Sigmoid colon (tissue), 7 donors: ENCODE results near the gene BORCS8. TPM values are rescaled to one million over a fixed set of nuclear protein-coding genes. Genes with fewer than 3 reads are reported as not detected.
A peak's percentile ranks its signal among the peaks of the same experiment; 100 is the strongest.

Experiments used
- DNase-seq: peaks from one replicate; pipeline ENCODE4 v3.0.0-alpha.2; 2019
- H3K27ac ChIP-seq, 4 donors: fragments of 200-600 bp; sonication (generic); one replicate each; pipeline ENCODE4 v1.5.1; 2016 to 2019; ENCODE audit warnings: mild to moderate bottlenecking in 1 of 4
- H3K27me3 ChIP-seq, 3 donors: fragments of 200-600 bp; sonication (generic); one replicate each; pipeline ENCODE4 v1.5.1; 2019; ENCODE audit warnings: mild to moderate bottlenecking in 1 of 3
- H3K36me3 ChIP-seq, 4 donors: fragments of 200-600 bp; sonication (generic); one replicate each; pipeline ENCODE4 v1.5.1; 2016 to 2019
- H3K4me1 ChIP-seq, 4 donors: fragments of 200-600 bp; sonication (generic); one replicate each; pipeline ENCODE4 v1.5.1; 2017 to 2019
- H3K4me3 ChIP-seq, 4 donors: fragments of 200-600 bp; sonication (generic); one replicate each; pipeline ENCODE4 v1.5.1; 2017 to 2019; ENCODE audit warnings: mild to moderate bottlenecking in 2 of 4, moderate library complexity in 1 of 4
- H3K9me3 ChIP-seq, 4 donors: fragments of 200-600 bp in 3 of 4; sonication (generic) in 3 of 4; one replicate each; pipeline versions ENCODE4 v1.5.1 to v1.6.1; 2013 to 2019
- EP300 ChIP-seq, 4 donors: sonication (generic); formaldehyde crosslinking; IDR thresholded peaks; one replicate each; pipeline ENCODE4 v1.6.1; 2017; ENCODE audit warnings: antibody characterized with exemption in 4 of 4
- POLR2A ChIP-seq, 2 donors: fragments of 450-650 bp; IDR thresholded peaks; one replicate each; pipeline ENCODE4 v1.6.1; 2016; ENCODE audit warnings: antibody characterized with exemption in 2 of 2, mild to moderate bottlenecking in 2 of 2, moderate library complexity in 2 of 2
- POLR2AphosphoS5 ChIP-seq, 4 donors: sonication (generic); formaldehyde crosslinking; IDR thresholded peaks; one replicate each; pipeline ENCODE4 v1.6.1; 2017; ENCODE audit warnings: antibody characterized with exemption in 4 of 4
- WGBS, 2 donors: extraction: QIAGEN DNeasy Blood & Tissue Kit; methylation state at CpG; one replicate each; pipeline ENCODE4 v1.1.7; 2013; 5-methylcytosine and 5-hydroxymethylcytosine counted together
- intact Hi-C: fragments of 100-400 bp; cut with DNase I; formaldehyde crosslinking; loops from one replicate; pipeline ENCODE4 v1.15.1; 2023
- polyA plus RNA-seq, 3 donors: library from polyadenylated mRNA; stranded (reverse); fragments of 200-250 nt; gene quantifications; one replicate each; pipeline ENCODE4 v1.2.3, GENCODE V29; 2013
- total RNA-seq, 4 donors: library from RNA; depleted of rRNA; stranded (reverse); fragments of >200 nt; gene quantifications; one replicate each; pipeline ENCODE4 v1.1.0, GENCODE V29; 2016
- TF ChIP-seq, protein P1 (sequence below), 4 experiments: fragments of 450-650 bp in 3 of 4; fragments of 200-600 bp in 1 of 4; IDR thresholded peaks; one replicate each; pipeline ENCODE4 v1.5.1; 2016 to 2019; ENCODE audit warnings: antibody characterized with exemption in 4 of 4, mild to moderate bottlenecking in 3 of 4, moderate library complexity in 2 of 4
- donor health status: healthy with polysubstance abuse.
- donor health status: Bipolar disorder and iron deficiency.
- donor health status: healthy.

The BORCS8 gene
- total and polyA plus RNA-seq, 7 donors = 9.3 to 39.3 (median 16.9) TPM

GRCh38 chr19:19227217-19227616 lies 35.3 kb upstream of the BORCS8 start:
- no peak overlapping the region for H3K27ac ChIP-seq
- intact Hi-C loops = loop anchor here (5.0 kb wide), 1 partner anchor 80 kb away; no protein-coding TSS in a partner anchor
- H3K9me3 ChIP-seq = no peaks in the 10 kb centered on the region
- H3K36me3 ChIP-seq = no peaks in the 10 kb centered on the region
- WGBS, 2 donors = 72 to 80% methylated on average over 4 of the region's 4 CpGs
- H3K4me3 ChIP-seq = no peak overlapping the region
- H3K27me3 ChIP-seq = peaks cover 16 to 64% (median 43%) of the 10 kb centered on the region in 3 donors
- no peak for DNase-seq
- H3K4me1 ChIP-seq = peaks cover 0 to 9% (median 8%) of the 10 kb centered on the region in 4 donors
- TF ChIP-seq EP300 (IDR thresholded peaks at IDR 0.05) = no peak
- no peak for TF ChIP-seq POLR2A (IDR thresholded peaks at IDR 0.05)
- TF ChIP-seq POLR2AphosphoS5 (IDR thresholded peaks at IDR 0.05) = no peak

GRCh38 chr19:19226663-19227062 lies 34.7 kb upstream of the BORCS8 start:
- Histone ChIP-seq H3K9me3 (no peaks in the 10 kb centered on the region), H3K27me3 (peaks cover 16 to 67% (median 43%) of the 10 kb centered on the region in 3 donors), H3K4me1 (peaks cover 0 to 9% (median 8%) of the 10 kb centered on the region in 4 donors), H3K36me3 (no peaks in the 10 kb centered on the region), H3K4me3 (no peak overlapping the region), H3K27ac (no peak overlapping the region)
- intact Hi-C loops = loop anchor here (5.0 kb wide), 1 partner anchor 79 kb away; no protein-coding TSS in a partner anchor
- WGBS, 2 donors = 69% methylated on average over 10 of the region's 10 CpGs
- DNase-seq = no peak
- TF ChIP-seq, protein P1, sequence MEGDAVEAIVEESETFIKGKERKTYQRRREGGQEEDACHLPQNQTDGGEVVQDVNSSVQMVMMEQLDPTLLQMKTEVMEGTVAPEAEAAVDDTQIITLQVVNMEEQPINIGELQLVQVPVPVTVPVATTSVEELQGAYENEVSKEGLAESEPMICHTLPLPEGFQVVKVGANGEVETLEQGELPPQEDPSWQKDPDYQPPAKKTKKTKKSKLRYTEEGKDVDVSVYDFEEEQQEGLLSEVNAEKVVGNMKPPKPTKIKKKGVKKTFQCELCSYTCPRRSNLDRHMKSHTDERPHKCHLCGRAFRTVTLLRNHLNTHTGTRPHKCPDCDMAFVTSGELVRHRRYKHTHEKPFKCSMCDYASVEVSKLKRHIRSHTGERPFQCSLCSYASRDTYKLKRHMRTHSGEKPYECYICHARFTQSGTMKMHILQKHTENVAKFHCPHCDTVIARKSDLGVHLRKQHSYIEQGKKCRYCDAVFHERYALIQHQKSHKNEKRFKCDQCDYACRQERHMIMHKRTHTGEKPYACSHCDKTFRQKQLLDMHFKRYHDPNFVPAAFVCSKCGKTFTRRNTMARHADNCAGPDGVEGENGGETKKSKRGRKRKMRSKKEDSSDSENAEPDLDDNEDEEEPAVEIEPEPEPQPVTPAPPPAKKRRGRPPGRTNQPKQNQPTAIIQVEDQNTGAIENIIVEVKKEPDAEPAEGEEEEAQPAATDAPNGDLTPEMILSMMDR (IDR thresholded peaks at IDR 0.05) = no peak
- TF ChIP-seq POLR2A (IDR thresholded peaks at IDR 0.05) (no peak), POLR2AphosphoS5 (IDR thresholded peaks at IDR 0.05) (no peak), EP300 (IDR thresholded peaks at IDR 0.05) (no peak)

DNA sequence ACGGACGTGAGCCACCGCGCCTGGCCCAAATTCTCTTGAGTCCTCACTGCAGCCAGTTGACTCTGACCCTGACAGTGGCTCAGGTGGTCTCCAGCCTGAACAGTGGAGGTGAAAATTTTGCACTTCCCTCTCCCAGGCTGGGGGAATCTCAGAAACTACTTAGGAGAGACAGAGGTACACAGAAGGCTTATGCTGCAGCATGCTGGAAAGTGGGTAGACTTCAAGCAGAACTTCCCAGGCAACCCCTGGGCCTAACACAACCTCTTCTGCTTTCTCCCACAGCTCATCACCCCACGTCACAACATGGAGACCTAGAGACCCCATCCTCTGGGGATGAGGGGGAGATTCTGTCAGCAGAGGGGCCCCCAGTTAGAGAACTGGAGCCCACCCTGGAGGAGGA lies 34.3 kb upstream of the BORCS8 start:
- no peak for DNase-seq
- no peak overlapping the region for H3K27ac ChIP-seq
- WGBS, 2 donors = 81% methylated on average over 5 of the region's 5 CpGs
- H3K4me3 ChIP-seq = no peak overlapping the region
- intact Hi-C loops = loop anchor here (5.0 kb wide), 1 partner anchor 79 kb away; no protein-coding TSS in a partner anchor
- H3K27me3 ChIP-seq = peaks cover 16 to 67% (median 43%) of the 10 kb centered on the region in 3 donors
- no peak for TF ChIP-seq POLR2AphosphoS5 (IDR thresholded peaks at IDR 0.05)
- no peak for TF ChIP-seq POLR2A (IDR thresholded peaks at IDR 0.05)
- TF ChIP-seq, protein P1 (IDR thresholded peaks at IDR 0.05) = no peak
- no peak for TF ChIP-seq EP300 (IDR thresholded peaks at IDR 0.05)
- H3K4me1 ChIP-seq = peaks cover 0 to 9% (median 8%) of the 10 kb centered on the region in 4 donors
- H3K9me3 ChIP-seq = no peaks in the 10 kb centered on the region
- no peaks in the 10 kb centered on the region for H3K36me3 ChIP-seq

DNA sequence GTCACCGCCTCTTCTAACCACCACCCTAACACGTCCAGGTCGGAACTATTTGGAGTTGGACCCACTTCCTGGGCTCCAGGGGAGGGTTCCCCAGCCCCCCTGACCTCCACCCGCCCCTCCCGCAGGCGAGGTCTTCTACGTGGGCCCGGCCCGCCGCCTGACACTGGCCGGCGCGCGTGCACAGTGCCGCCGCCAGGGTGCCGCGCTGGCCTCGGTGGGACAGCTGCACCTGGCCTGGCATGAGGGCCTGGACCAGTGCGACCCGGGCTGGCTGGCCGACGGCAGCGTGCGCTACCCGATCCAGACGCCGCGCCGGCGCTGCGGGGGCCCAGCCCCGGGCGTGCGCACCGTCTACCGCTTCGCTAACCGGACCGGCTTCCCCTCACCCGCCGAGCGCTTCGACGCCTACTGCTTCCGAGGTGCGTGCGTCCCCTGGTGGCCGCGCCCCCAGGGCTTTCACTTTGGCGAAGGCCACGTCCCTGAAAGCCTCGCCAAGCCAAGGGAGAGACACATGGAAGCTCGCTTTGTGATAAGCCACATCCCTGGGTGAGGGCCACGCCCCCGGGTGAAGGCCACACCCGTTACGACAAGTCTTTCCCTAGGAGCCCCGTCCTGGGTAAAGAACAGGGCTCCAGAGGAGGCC lies 33.0 kb upstream of the BORCS8 start:
- Histone ChIP-seq H3K27me3 (peaks cover 16 to 67% (median 43%) of the 10 kb centered on the region in 3 donors), H3K9me3 (no peaks in the 10 kb centered on the region), H3K4me3 (peak overlapping the region in 3 of 4 donors; percentile 12 to 43 (median 39)), H3K27ac (no peak overlapping the region), H3K4me1 (peaks cover 0 to 9% (median 8%) of the 10 kb centered on the region in 4 donors), H3K36me3 (no peaks in the 10 kb centered on the region)
- intact Hi-C loops = loop anchor here (5.0 kb wide), 1 partner anchor 78 kb away; no protein-coding TSS in a partner anchor
- TF ChIP-seq EP300 (IDR thresholded peaks at IDR 0.05) (no peak), POLR2AphosphoS5 (IDR thresholded peaks at IDR 0.05) (no peak), POLR2A (IDR thresholded peaks at IDR 0.05) (no peak)
- TF ChIP-seq, protein P1 (IDR thresholded peaks at IDR 0.05) = peak in 2 of 4 experiments; percentile 28 to 41
- WGBS, 2 donors = 1 to 2% methylated on average over 59 of the region's 59 CpGs
- no peak for DNase-seq

DNA sequence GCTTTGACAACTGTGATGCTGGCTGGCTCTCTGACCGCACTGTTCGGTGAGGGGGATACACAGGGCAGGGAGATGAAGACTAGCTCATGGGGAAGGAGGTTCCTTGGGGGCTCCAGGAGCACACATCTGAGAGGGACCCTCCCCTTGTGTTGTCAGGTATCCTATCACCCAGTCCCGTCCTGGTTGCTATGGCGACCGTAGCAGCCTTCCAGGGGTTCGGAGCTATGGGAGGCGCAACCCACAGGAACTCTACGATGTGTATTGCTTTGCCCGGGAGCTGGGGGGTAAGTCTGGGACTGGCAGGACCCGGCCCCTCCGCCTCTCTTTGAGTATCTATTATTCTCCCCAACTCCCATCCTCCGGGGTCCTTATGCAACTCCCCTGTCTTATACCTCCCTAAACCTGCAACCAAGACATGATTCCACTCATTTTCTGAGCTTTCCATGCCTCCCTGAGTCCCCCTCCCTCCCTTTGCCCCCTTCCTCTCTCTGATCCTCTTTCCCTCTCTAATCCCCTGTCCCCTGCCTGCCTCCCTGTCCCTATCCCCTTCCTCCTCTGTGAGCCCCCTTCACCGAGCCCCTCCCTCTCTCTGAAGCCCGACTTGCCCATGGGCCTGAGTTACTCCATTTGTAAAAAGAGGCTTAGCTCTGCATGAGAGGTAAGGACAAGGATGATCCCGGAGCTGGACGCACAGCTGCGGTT lies 32.3 kb upstream of the BORCS8 start:
- Histone ChIP-seq H3K27me3 (peaks cover 16 to 67% (median 43%) of the 10 kb centered on the region in 3 donors), H3K4me1 (peaks cover 0 to 9% (median 8%) of the 10 kb centered on the region in 4 donors), H3K4me3 (peak overlapping the region in 2 of 4 donors; percentile 39 to 43), H3K9me3 (no peaks in the 10 kb centered on the region), H3K36me3 (no peaks in the 10 kb centered on the region), H3K27ac (no peak overlapping the region)
- no peak for DNase-seq
- WGBS, 2 donors = 64 to 72% methylated on average over 17 of the region's 17 CpGs
- intact Hi-C loops = no loop called here
- TF ChIP-seq, protein P1 (IDR thresholded peaks at IDR 0.05) = no peak
- no peak for TF ChIP-seq EP300 (IDR thresholded peaks at IDR 0.05)
- TF ChIP-seq POLR2AphosphoS5 (IDR thresholded peaks at IDR 0.05) = no peak
- TF ChIP-seq POLR2A (IDR thresholded peaks at IDR 0.05) = no peak
